Thyroid gland (tissue), 4 donors: ENCODE results near the gene ABO. TPM values are rescaled to one million over a fixed set of nuclear protein-coding genes. Genes with fewer than 3 reads are reported as not detected.

Source experiments
- DNase-seq, 2 donors: peaks; one replicate each; pipeline ENCODE4 v3.0.0-alpha.2; 2019
- H3K27ac ChIP-seq, 3 donors: fragments of 200-600 bp; sonication (generic); 1 replicate in 2 of 3; 2 replicates in 1 of 3; pipeline ENCODE4 v1.5.1; 2016 to 2019; ENCODE audit warnings: mild to moderate bottlenecking in 1 of 3, moderate library complexity in 1 of 3
- H3K27me3 ChIP-seq: fragments of 200-600 bp; sonication (generic); one replicate; pipeline ENCODE4 v1.5.1; 2019
- H3K36me3 ChIP-seq, 2 donors: fragments of 200-600 bp; sonication (generic); one replicate each; pipeline ENCODE4 v1.5.1; 2016 to 2019
- H3K4me1 ChIP-seq, 2 donors: fragments of 200-600 bp; sonication (generic); one replicate each; pipeline ENCODE4 v1.5.1; 2017 to 2019
- H3K4me3 ChIP-seq, 3 donors: fragments of 200-600 bp; sonication (generic); replicated peaks in 1 of 3; 1 replicate in 2 of 3; 2 replicates in 1 of 3; pipeline ENCODE4 v1.5.1; 2016; ENCODE audit warnings: mild to moderate bottlenecking in 1 of 3
- H3K9me3 ChIP-seq: fragments of 200-600 bp; sonication (generic); one replicate; pipeline ENCODE4 v1.5.1; 2017
- CTCF ChIP-seq, 6 experiments: fragments of 200-600 bp in 3 of 6; fragments of 450-650 bp in 3 of 6; sonication (generic) in 3 of 6; IDR thresholded peaks; one replicate each; pipeline ENCODE4 v1.5.1; 2016 to 2019; ENCODE audit warnings: antibody characterized with exemption in 6 of 6, mild to moderate bottlenecking in 2 of 6, inconsistent platforms in 1 of 6, moderate library complexity in 1 of 6
- POLR2A ChIP-seq, 2 donors: fragments of 450-650 bp; IDR thresholded peaks; one replicate each; pipeline ENCODE4 v1.6.1; 2017; ENCODE audit warnings: antibody characterized with exemption in 2 of 2, mild to moderate bottlenecking in 2 of 2, moderate library complexity in 1 of 2
- WGBS, 2 donors: methylation state at CpG; one replicate each; pipeline ENCODE4 v1.1.5; 2017; 5-methylcytosine and 5-hydroxymethylcytosine counted together
- intact Hi-C: fragments of 100-400 bp; cut with DNase I; formaldehyde crosslinking; loops from one replicate; pipeline ENCODE4 v1.15.1; 2023
- total RNA-seq, 4 donors: library from RNA; depleted of rRNA; stranded (reverse); fragments of >200 nt; gene quantifications; one replicate each; pipeline ENCODE4 v1.2.3, GENCODE V29; 2016

ABO gene
- total RNA-seq, 4 donors from 2014 or later: 15.7 to 32.6 (median 24.9) TPM

- H3K27ac ChIP-seq: peak overlapping the region; percentile 81 to 96 (median 94)
- H3K36me3 ChIP-seq: no peaks in the 10 kb centered on the region
- H3K27me3 ChIP-seq: no peaks in the 10 kb centered on the region
- no peaks in the 10 kb centered on the region for H3K9me3 ChIP-seq
- peak overlapping the region; percentile 41 to 79 (median 68) for H3K4me3 ChIP-seq
- H3K4me1 ChIP-seq: peaks cover 11 to 16% of the 10 kb centered on the region in 2 donors
- DNase-seq: peak in 1 of 2 donors; percentile 9
- intact Hi-C loops: loop anchor here (5.0 kb wide), 2 partner anchors 39 to 89 kb away; no protein-coding TSS in a partner anchor
- no peak for TF ChIP-seq CTCF (IDR thresholded peaks at IDR 0.05)
- no peak for TF ChIP-seq POLR2A (IDR thresholded peaks at IDR 0.05)
- WGBS, 2 donors: 51 to 55% methylated on average over 33 of the region's 33 CpGs
Observed at GRCh38 chr9:133276001-133276884, 1.2 kb upstream of the ABO start.

GRCh38 chr9:133274236-133275104, 531 bp downstream of the ABO start:
- H3K27me3 ChIP-seq: no peaks in the 10 kb centered on the region
- DNase-seq: peak; percentile 35 to 37
- H3K4me3 ChIP-seq: peak overlapping the region; percentile 41 to 79 (median 68)
- no peaks in the 10 kb centered on the region for H3K36me3 ChIP-seq
- intact Hi-C loops: loop anchor here (5.0 kb wide), 2 partner anchors 37 to 87 kb away; no protein-coding TSS in a partner anchor
- peak overlapping the region; percentile 81 to 96 (median 94) for H3K27ac ChIP-seq
- peaks cover 11 to 16% of the 10 kb centered on the region in 2 donors for H3K4me1 ChIP-seq
- no peaks in the 10 kb centered on the region for H3K9me3 ChIP-seq
- WGBS, 2 donors: 57 to 67% methylated on average over 12 to 18 of the region's 60 CpGs
- TF ChIP-seq POLR2A (IDR thresholded peaks at IDR 0.05) (no peak), CTCF (IDR thresholded peaks at IDR 0.05) (no peak)

GRCh38 chr9:133273819-133274218, 1.2 kb downstream of the ABO start:
- TF ChIP-seq CTCF (IDR thresholded peaks at IDR 0.05): no peak
- no peak for TF ChIP-seq POLR2A (IDR thresholded peaks at IDR 0.05)
- Histone ChIP-seq H3K9me3 (no peaks in the 10 kb centered on the region), H3K27ac (peak overlapping the region; percentile 81 to 96 (median 94)), H3K27me3 (no peaks in the 10 kb centered on the region), H3K36me3 (no peaks in the 10 kb centered on the region), H3K4me3 (peak overlapping the region in 1 of 3 donors; percentile 79), H3K4me1 (peaks cover 11 to 16% of the 10 kb centered on the region in 2 donors)
- intact Hi-C loops: no loop called here
- peak in 1 of 2 donors; percentile 25 for DNase-seq
- 66 to 69% methylated on average over 11 of the region's 11 CpGs for WGBS, 2 donors

DNA sequence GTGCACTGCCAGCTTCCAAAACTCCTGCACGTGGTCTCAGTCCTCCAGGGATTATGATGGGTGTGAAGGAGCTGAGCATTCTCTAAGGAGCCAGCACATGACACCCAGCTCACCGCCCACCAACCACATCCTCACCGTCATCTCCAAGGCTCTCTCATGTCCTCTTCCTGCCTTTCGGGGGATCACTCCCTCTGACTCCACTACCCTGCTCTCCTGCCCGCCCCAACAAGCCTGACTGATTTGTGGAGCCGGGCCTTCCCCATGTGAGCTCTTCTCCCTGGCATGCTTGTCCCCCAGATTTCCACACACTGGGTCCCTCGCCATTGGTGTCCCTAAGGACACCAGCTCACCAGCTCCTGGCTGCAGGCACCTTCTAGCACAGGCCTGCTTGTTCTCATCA, 1.9 kb downstream of the ABO start:
- Histone ChIP-seq H3K36me3 (no peaks in the 10 kb centered on the region), H3K27ac (peak overlapping the region in 2 of 3 donors; percentile 94 to 96), H3K9me3 (no peaks in the 10 kb centered on the region), H3K4me3 (no peak overlapping the region), H3K27me3 (no peaks in the 10 kb centered on the region), H3K4me1 (peaks cover 11 to 16% of the 10 kb centered on the region in 2 donors)
- WGBS, 2 donors: 89% methylated on average over 7 of the region's 7 CpGs
- TF ChIP-seq CTCF (IDR thresholded peaks at IDR 0.05) (no peak), POLR2A (IDR thresholded peaks at IDR 0.05) (no peak)
- no peak for DNase-seq
- intact Hi-C loops: no loop called here
